Erythroblast (primary cell): ENCODE results near the gene PTGES.
A peak's percentile ranks its signal among the peaks of the same experiment; 100 is the strongest.

Source experiments
- DNase-seq, 2 experiments: peaks; one replicate each; lab custom pipeline; 2025; lab: John Stamatoyannopoulos, UW
- GATA1 ChIP-seq: IDR thresholded peaks from 2 replicates; pipeline ENCODE4 v1.6.1; 2011; ENCODE audit warnings: low read depth, mild to moderate bottlenecking, control low read depth, low read length, moderate library complexity
- POLR2A ChIP-seq: IDR thresholded peaks from 2 replicates; pipeline ENCODE4 v1.6.1; 2011; ENCODE audit warnings: mild to moderate bottlenecking, low read length

PTGES gene

GRCh38 chr9:129726322-129727160 lies 26.3 kb downstream of the PTGES start:
- DNase-seq, result peak; percentile 63 to 79
- no peak for TF ChIP-seq POLR2A
- no peak for TF ChIP-seq GATA1

- TF ChIP-seq GATA1, result no peak
- TF ChIP-seq POLR2A, result no peak
- DNase-seq, result no peak
Measured at GRCh38 chr9:129725795-129726251, 27.0 kb downstream of the PTGES start.

DNA sequence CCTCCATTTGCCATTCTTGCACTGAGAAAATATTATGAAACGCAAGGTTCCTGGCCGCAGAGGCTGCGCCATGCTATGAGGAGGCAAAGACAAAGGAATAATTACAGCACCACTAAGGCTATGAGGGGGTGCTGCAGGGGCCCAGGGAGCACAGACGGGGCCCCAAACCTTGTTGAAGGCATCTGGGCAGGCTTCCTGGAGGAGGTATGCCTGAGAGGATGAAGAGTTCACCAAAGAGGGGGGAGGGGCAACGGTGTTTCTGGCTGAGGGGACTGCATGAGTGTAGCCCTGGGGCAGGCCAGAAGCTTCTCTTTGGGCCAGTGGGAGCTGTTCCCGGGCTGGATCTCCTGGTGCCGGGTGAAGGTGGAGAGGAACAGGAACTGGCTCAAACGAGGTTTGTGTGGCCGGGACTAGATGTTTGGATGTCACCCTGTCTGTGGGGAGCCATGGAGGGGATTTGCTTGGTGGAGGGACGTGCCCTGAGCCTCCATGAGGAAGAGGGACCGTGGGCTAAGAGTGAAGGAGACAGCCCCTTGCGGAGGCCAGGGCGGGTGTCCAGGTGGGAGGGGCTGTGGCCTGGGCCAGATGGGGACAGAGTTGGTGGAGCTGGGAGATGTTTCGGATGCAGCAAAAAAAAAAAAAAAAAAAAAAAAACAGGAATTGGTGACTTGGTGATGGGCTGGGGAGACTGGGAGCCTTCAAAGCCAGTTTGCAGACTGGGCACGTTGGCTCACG lies 28.2 kb downstream of the PTGES start:
- TF ChIP-seq GATA1, result no peak
- no peak for TF ChIP-seq POLR2A
- DNase-seq, result no peak

DNA sequence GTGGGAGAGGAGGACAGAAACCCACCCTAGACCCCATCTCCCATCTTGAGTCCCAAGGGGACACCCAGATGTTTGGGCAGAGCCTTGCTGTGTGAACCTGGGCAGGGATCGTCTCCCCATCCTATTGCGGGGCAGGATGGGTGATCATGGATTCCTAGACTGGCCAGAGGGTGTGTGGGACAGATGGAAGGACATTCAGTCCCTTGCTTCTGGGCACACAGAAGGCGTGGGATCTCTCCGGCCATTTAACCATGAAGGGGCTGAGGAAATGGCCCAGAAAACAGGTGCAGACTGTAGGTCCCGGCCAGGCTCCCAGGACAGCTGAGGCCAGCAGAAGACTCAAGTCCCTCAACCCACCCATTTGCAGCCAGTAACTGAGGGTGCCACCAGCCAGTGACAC lies 29.9 kb downstream of the PTGES start:
- DNase-seq, result no peak
- no peak for TF ChIP-seq POLR2A
- TF ChIP-seq GATA1, result no peak

DNA sequence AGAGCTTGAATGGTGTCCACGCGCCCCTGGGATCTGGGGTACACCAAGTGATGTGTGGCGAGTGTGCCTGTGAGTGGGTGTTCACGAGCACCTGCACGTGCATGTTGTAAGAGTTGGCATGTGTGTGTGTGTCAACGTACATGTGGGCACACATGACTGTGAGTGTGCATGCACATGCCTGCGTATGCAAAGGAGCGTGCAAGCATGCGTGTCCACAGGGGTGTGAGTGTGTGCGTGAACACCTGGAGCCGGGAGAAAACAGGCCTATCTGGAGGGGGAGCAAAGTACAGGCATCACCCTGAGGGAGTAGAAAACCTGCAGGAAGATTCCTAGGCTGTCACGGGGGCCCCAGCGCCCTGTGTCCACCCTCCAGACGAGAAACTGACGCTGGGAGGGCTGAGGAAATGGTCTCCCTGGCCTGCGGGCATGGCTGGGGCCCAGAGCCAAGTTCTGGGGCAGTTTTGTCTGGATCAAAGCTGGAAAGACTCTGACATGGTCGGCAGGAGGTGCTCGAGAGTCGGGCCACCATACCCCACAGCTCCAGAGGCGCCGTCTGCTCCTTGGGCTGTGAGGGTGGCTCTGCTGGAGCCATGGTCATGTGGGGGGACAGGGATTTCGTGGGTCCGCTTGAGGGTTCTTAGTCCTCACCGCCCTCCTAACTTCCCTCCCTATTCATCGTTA lies 31.8 kb downstream of the PTGES start:
- no peak for DNase-seq
- TF ChIP-seq GATA1 (no peak), POLR2A (no peak)

GRCh38 chr9:129720181-129720864 lies 32.5 kb downstream of the PTGES start:
- DNase-seq, result no peak
- no peak for TF ChIP-seq GATA1
- TF ChIP-seq POLR2A, result no peak

DNA sequence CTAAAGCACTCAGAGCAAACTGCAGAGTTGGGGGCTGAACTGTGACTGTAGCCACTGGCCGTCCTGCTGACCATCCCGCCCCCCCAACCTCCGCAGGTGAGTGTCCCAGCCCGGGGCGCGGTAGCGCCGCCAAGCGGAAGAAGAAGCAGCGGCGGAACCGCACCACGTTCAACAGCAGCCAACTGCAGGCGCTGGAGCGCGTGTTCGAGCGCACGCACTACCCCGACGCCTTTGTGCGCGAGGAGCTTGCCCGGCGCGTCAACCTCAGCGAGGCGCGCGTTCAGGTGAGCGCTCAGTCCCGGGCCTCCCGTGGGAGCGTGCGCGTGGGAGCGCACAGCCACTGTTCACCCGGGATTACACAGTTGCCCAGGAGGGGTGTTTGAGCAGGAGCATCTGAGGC lies 33.7 kb downstream of the PTGES start:
- TF ChIP-seq GATA1 (no peak), POLR2A (no peak)
- DNase-seq, result no peak

- TF ChIP-seq POLR2A, result no peak
- no peak for TF ChIP-seq GATA1
- DNase-seq, result no peak
Measured at GRCh38 chr9:129718647-129719046, 34.2 kb downstream of the PTGES start.

DNA sequence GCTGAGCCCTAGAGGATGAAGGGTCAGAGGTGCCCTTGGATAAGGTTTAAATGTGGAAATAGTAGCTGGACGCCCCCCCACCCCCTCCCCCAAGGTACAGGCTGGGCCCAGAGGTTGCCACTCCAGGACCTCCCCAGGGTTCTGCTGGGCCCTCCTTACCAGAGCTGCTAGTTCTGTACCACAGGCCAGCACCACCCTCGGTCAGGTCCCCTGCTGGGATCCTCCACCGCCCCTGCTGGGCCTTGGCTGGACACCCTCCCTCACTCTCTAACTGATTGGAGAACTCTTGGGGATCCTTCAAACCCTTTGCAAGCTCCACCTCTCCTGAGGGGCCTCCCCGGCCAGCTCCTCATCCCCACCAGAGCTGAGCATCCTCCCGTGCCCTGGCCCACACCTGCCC lies 34.9 kb downstream of the PTGES start:
- no peak for DNase-seq
- no peak for TF ChIP-seq POLR2A

DNA sequence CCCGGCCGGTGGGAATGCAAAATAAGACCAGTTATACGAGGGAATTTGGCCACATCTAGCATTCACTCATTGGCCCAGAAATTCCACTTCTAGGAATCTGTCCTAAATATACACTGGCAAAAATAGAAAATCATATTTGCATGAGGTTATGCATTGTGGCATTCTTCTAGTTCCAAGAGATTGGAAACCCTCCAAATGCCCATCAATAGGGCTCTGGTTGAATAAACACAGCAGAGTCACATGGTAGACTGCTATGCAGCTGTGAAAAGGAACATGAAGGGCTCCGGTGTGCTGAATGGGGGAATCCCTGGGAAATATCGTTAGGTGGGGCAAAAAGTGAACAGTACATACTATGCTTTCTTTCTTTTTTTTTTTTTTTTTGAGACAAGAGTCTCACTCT lies 36.8 kb downstream of the PTGES start:
- TF ChIP-seq POLR2A (no peak), GATA1 (no peak)
- no peak for DNase-seq

GRCh38 chr9:129714511-129715061 lies 38.3 kb downstream of the PTGES start:
- no peak for DNase-seq
- TF ChIP-seq GATA1 (no peak), POLR2A (no peak)

GRCh38 chr9:129713402-129713679 lies 39.5 kb downstream of the PTGES start:
- no peak for DNase-seq

GRCh38 chr9:129712634-129713401 lies 40.0 kb downstream of the PTGES start:
- TF ChIP-seq GATA1 (no peak), POLR2A (no peak)
- no peak for DNase-seq

More at GRCh38 chr9:129713402-129713679, 39.5 kb downstream of the PTGES start:
- no peak for TF ChIP-seq GATA1
- TF ChIP-seq POLR2A, result no peak

DNA sequence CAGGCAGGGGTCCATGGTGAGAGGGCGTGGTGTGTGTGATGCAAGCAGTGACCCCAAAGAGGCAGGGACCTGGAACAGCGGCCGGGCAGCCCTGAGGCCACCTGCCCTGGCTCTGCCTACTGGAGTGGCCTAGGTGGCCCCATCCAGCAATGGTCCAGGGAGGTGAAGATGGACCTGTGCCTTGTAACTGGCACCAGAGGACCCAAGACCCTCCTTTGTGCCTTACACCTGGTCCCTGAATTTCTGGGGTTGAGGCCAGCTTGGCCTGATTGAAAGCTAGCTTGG lies 42.7 kb downstream of the PTGES start:
- DNase-seq, result no peak
- no peak for TF ChIP-seq GATA1
- TF ChIP-seq POLR2A, result no peak
